GM23338 (cell line): Measurements from ENCODE around the gene IGSF21. TPM values are rescaled to one million over a fixed set of nuclear protein-coding genes. Genes with fewer than 3 reads are reported as not detected.

Experiments
- ATAC-seq: fragments of 200-7000 bp; cut with Tn5 transposase; 3 replicates; pipeline ENCODE4 v1.9.1; 2020
- DNase-seq: peaks from one replicate; pipeline ENCODE4 v3.0.0-alpha.2; 2015; ENCODE audit warnings: low spot score
- H2AFZ ChIP-seq: fragments of 200-600 bp; sonication (generic); 2 replicates; pipeline ENCODE4 v1.8.0; 2016; ENCODE audit warnings: antibody characterized with exemption, mild to moderate bottlenecking, moderate library complexity
- H3F3A ChIP-seq: fragments of 200-600 bp; sonication (generic); replicated peaks from 2 replicates; pipeline ENCODE4 v1.8.0; 2017; ENCODE audit warnings: antibody characterized with exemption, mixed run types, low read depth
- H3K27ac ChIP-seq: fragments of 200-600 bp; sonication (generic); 2 replicates; pipeline ENCODE4 v1.6.1; 2016; ENCODE audit warnings: low read depth
- H3K27me3 ChIP-seq: fragments of 200-600 bp; sonication (generic); 2 replicates; pipeline ENCODE4 v1.8.0; 2016; ENCODE audit warnings: mild to moderate bottlenecking, mixed run types, moderate library complexity; ENCODE audit not compliant: insufficient read depth
- H3K36me3 ChIP-seq: fragments of 200-600 bp; sonication (generic); 2 replicates; pipeline ENCODE4 v1.8.0; 2016; ENCODE audit warnings: mild to moderate bottlenecking; ENCODE audit not compliant: insufficient read depth
- H3K4me1 ChIP-seq: fragments of 200-600 bp; sonication (generic); 2 replicates; pipeline ENCODE4 v1.8.0; 2016; ENCODE audit warnings: mild to moderate bottlenecking, moderate library complexity; ENCODE audit not compliant: insufficient read depth
- H3K4me2 ChIP-seq: fragments of 200-600 bp; sonication (generic); 2 replicates; pipeline ENCODE4 v1.7.1; 2017; ENCODE audit warnings: mixed run types
- H3K4me3 ChIP-seq: fragments of 200-600 bp; sonication (generic); 2 replicates; pipeline ENCODE4 v1.6.1; 2016; ENCODE audit warnings: mixed run types
- H3K79me2 ChIP-seq: fragments of 200-600 bp; sonication (generic); replicated peaks from 2 replicates; pipeline ENCODE4 v1.8.0; 2017; ENCODE audit warnings: mild to moderate bottlenecking; ENCODE audit not compliant: insufficient read depth
- H3K9me2 ChIP-seq: fragments of 200-600 bp; sonication (generic); 2 replicates; pipeline ENCODE4 v1.8.0; 2017; ENCODE audit not compliant: insufficient read depth
- H4K20me1 ChIP-seq: fragments of 200-600 bp; sonication (generic); replicated peaks from 2 replicates; pipeline ENCODE4 v1.8.0; 2017; ENCODE audit warnings: mild to moderate bottlenecking; ENCODE audit not compliant: insufficient read depth
- H3K27ac Mint-ChIP-seq: 2 replicates; pipeline ENCODE4 v1.8.0; 2020; ENCODE audit warnings: inconsistent platforms, mild to moderate bottlenecking, moderate library complexity, mixed read lengths
- H3K27me3 Mint-ChIP-seq: 3 replicates; pipeline ENCODE4 v1.8.0; 2022; ENCODE audit warnings: low read depth, mild to moderate bottlenecking, moderate library complexity, mixed read lengths, inconsistent platforms; ENCODE audit not compliant: insufficient read depth, poor library complexity
- H3K36me3 Mint-ChIP-seq: 3 replicates; pipeline ENCODE4 v1.8.0; 2021; ENCODE audit warnings: low read depth, mild to moderate bottlenecking, inconsistent platforms, moderate library complexity, mixed read lengths
- H3K4me1 Mint-ChIP-seq: 3 replicates; pipeline ENCODE4 v1.8.0; 2020; ENCODE audit warnings: mild to moderate bottlenecking, inconsistent platforms, mixed read lengths
- H3K4me3 Mint-ChIP-seq: 3 replicates; pipeline ENCODE4 v1.8.0; 2021; ENCODE audit warnings: moderate library complexity, mild to moderate bottlenecking, inconsistent platforms, mixed read lengths
- H3K9me3 Mint-ChIP-seq: 3 replicates; pipeline ENCODE4 v1.8.0; 2020; ENCODE audit warnings: moderate library complexity, mild to moderate bottlenecking, inconsistent platforms, mixed read lengths
- CREB1 ChIP-seq: fragments of 250-450 bp; sonication (Bioruptor Pico); IDR thresholded peaks from 2 replicates; pipeline ENCODE4 v1.5.0; 2020; ENCODE audit warnings: low read depth, mild to moderate bottlenecking, moderate library complexity
- CTCF ChIP-seq, 2 experiments: fragments of 200-600 bp in 1 of 2; sonication (generic) in 1 of 2; conservative IDR thresholded peaks; 2 replicates each; pipeline versions ENCODE4 v1.5.1 to v1.6.1; 2016 to 2017; ENCODE audit warnings: antibody characterized with exemption in 2 of 2, low read depth in 2 of 2, mild to moderate bottlenecking in 2 of 2, moderate library complexity in 1 of 2
- ETS1 ChIP-seq: IDR thresholded peaks from 2 replicates; pipeline ENCODE4 v1.6.1; 2016; ENCODE audit warnings: antibody characterized with exemption
- EZH2 ChIP-seq: fragments of 200-600 bp; sonication (generic); IDR thresholded peaks from one replicate; pipeline ENCODE4 v1.8.0; 2017; ENCODE audit warnings: antibody characterized with exemption, mild to moderate bottlenecking, low read depth; ENCODE audit not compliant: unreplicated experiment
- EZH2phosphoT487 ChIP-seq: fragments of 200-600 bp; sonication (generic); IDR thresholded peaks from one replicate; pipeline ENCODE4 v1.8.1; 2018; ENCODE audit warnings: antibody characterized with exemption; ENCODE audit not compliant: unreplicated experiment
- JUNB ChIP-seq: IDR thresholded peaks from one replicate; pipeline ENCODE4 v1.6.1; 2016; ENCODE audit warnings: antibody characterized with exemption; ENCODE audit not compliant: unreplicated experiment
- NANOG ChIP-seq: IDR thresholded peaks from 2 replicates; pipeline ENCODE4 v1.6.1; 2016; ENCODE audit warnings: antibody characterized with exemption, borderline replicate concordance
- POLR2AphosphoS5 ChIP-seq: IDR thresholded peaks from 2 replicates; pipeline ENCODE4 v1.6.1; 2016; ENCODE audit warnings: antibody characterized with exemption, low read depth
- REST ChIP-seq: IDR thresholded peaks from one replicate; pipeline ENCODE4 v1.6.1; 2018; ENCODE audit warnings: antibody characterized with exemption; ENCODE audit not compliant: unreplicated experiment
- STAT1 ChIP-seq: IDR thresholded peaks from one replicate; pipeline ENCODE4 v1.6.1; 2016; ENCODE audit warnings: antibody characterized with exemption; ENCODE audit not compliant: unreplicated experiment
- ZNF114 ChIP-seq: fragments of 250-450 bp; sonication (Bioruptor Pico); IDR thresholded peaks from 2 replicates; pipeline ENCODE4 v1.5.0; 2020; ENCODE audit warnings: mild to moderate bottlenecking, moderate library complexity
- ZNF331 ChIP-seq: fragments of 250-450 bp; sonication (Bioruptor Pico); IDR thresholded peaks from 2 replicates; pipeline ENCODE4 v1.5.0; 2020; ENCODE audit warnings: low read depth, mild to moderate bottlenecking, moderate library complexity
- ZNF462 ChIP-seq: fragments of 250-450 bp; sonication (Bioruptor Pico); IDR thresholded peaks from 2 replicates; pipeline ENCODE4 v1.5.0; 2020; ENCODE audit warnings: mild to moderate bottlenecking, moderate library complexity
- polyA plus RNA-seq: library from polyadenylated mRNA; unstranded; fragments of >200 nt; fragmentation: Nextera tagmentation; extraction: Ambion mirVana; gene quantifications from 2 replicates; pipeline ENCODE4 v1.2.1, GENCODE V29; 2016
- total RNA-seq: library from RNA; depleted of rRNA; stranded (reverse); fragments of >200 nt; shearing (Covaris generic); gene quantifications from 2 replicates; pipeline ENCODE4 v1.2.3, GENCODE V29; 2014

Gene IGSF21
- total and polyA plus RNA-seq, 2 experiments from 2014 or later: 15.6 to 15.7 TPM

- Histone ChIP-seq H3K27me3 (no peaks in the 10 kb centered on the region), H3K4me2 (no peak overlapping the region), H3K36me3 (peaks cover 15% of the 10 kb centered on the region; the same call in 1 of the 2 replicates), H3K27ac (no peak overlapping the region), H3K79me2 (no peaks in the 10 kb centered on the region; the same call in 1 of the 2 replicates), H3F3A (peaks cover 16% of the 10 kb centered on the region; the same call in 1 of the 2 replicates), H3K4me1 (peaks cover 48% of the 10 kb centered on the region), H2AFZ (no peak overlapping the region), H4K20me1 (no peaks in the 10 kb centered on the region), H3K4me3 (no peak overlapping the region), H3K9me2 (peaks cover 9% of the 10 kb centered on the region)
- Mint-ChIP-seq H3K4me1 (peaks cover 39% of the 10 kb centered on the region), H3K9me3 (peaks cover 67% of the 10 kb centered on the region), H3K4me3 (no peak overlapping the region), H3K27me3 (peaks cover 25% of the 10 kb centered on the region), H3K36me3 (peaks cover 65% of the 10 kb centered on the region), H3K27ac (no peak overlapping the region)
- ATAC-seq (no peak), DNase-seq (no peak)
- TF ChIP-seq REST (no peak), EZH2 (no peak), CREB1 (CRISPR knock-in tag) (no peak), EZH2phosphoT487 (no peak), CTCF (conservative IDR thresholded peaks at IDR 0.05; ENCODE audit: low read depth in 2 of 2) (no peak), POLR2AphosphoS5 (no peak), ZNF462 (CRISPR knock-in tag) (no peak), ZNF114 (CRISPR knock-in tag) (no peak), JUNB (no peak), ZNF331 (CRISPR knock-in tag) (no peak), NANOG (no peak), STAT1 (no peak), ETS1 (no peak)
Observed at GRCh38 chr1:18413541-18414305, 306.1 kb downstream of the IGSF21 start.
